Measurements from ENCODE around the gene PLCD3. TPM values are rescaled to one million over a fixed set of nuclear protein-coding genes. Genes with fewer than 3 reads are reported as not detected.
A peak's percentile ranks its signal among the peaks of the same experiment; 100 is the strongest.

Gene PLCD3
- total and polyA plus RNA-seq, 9 of the 15 experiments (the other 6 are each of a cell fraction or from before 2014, with no cell fraction given), result 0.20 to 22.6 (median 7.5) TPM

DNA sequence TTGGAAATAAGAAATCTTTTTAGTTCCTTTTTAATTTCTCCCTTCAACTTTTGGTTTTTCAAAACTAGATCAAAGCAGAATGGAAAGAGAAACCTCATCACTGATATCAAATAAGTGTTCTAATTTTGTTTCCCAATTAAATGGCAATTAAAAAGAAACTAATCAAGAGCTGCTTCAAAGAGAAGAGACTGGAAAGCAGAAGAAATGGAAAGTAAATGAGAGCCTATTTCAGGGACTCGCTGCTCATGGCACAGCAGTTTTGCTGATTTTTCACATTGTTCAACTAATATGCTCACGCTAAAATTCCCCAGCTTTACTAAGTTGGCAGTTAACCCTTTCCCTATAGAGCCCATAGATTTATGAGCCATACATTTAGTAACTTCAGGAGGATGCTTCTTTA is 64.7 kb downstream of the PLCD3 start:
- H4K20me1 ChIP-seq (replicated peaks; ENCODE audit: control insufficient read depth, insufficient read depth, low read length), result no peaks in the 10 kb centered on the region
- peaks cover 92% of the 10 kb centered on the region for H3K79me2 ChIP-seq (ENCODE audit: control insufficient read depth, insufficient read depth, low read length)
- H3K27ac ChIP-seq (ENCODE audit: extremely low read depth, low read depth, low read length), result no peak overlapping the region
- no peaks in the 10 kb centered on the region for H3K9me3 ChIP-seq (replicated peaks; ENCODE audit: control insufficient read depth, insufficient read depth, low read depth, low read length)
- peaks cover 78% of the 10 kb centered on the region for H3K36me3 ChIP-seq (ENCODE audit: control insufficient read depth, insufficient read depth, low read length)
- H3K4me3 ChIP-seq, result no peak overlapping the region
- no peak for FAIRE-seq
- DNase-seq (ENCODE audit: extremely low read depth in 1 of 4, low spot score in 3 of 4), result no peak
- no peak overlapping the region for H3K4me2 ChIP-seq (ENCODE audit: insufficient read depth, low read length)
- no peak for ATAC-seq
- no peak overlapping the region for H2AFZ ChIP-seq (ENCODE audit: low read depth, low read length)
- H3K9me1 ChIP-seq (ENCODE audit: control insufficient read depth, insufficient read depth, low read length), result no peaks in the 10 kb centered on the region
- ChIA-PET POLR2A (interaction anchor here (0.6 to 1.6 kb wide), 4 partner anchors 10 to 287 kb away, joined by 3 read pairs; no protein-coding TSS in a partner anchor), CTCF (ENCODE audit: low intra/inter-chr PET ratio) (no interaction called here)
- BruUV-seq (replicated peaks), result TSS peak; percentile 6
- no peak overlapping the region for H3K9ac ChIP-seq (ENCODE audit: insufficient read depth in 1 of 2, low read depth in 2 of 2, low read length in 2 of 2)
- H3K4me1 ChIP-seq (replicated peaks in 1 of 2; ENCODE audit: control insufficient read depth in 2 of 2, insufficient read depth in 2 of 2, low read length in 2 of 2), result peaks cover 7% of the 10 kb centered on the region in 2 experiments; a peak in 4 of 5 replicates
- H3K27me3 ChIP-seq (ENCODE audit: control insufficient read depth in 2 of 2, insufficient read depth in 2 of 2, low read length in 2 of 2), result no peaks in the 10 kb centered on the region
- 95% methylated on average over 2 of the region's 2 CpGs for WGBS (ENCODE audit: insufficient coverage, low coverage, missing lambda C conversion rate)
- TF ChIP-seq SRF (CRISPR knock-in tag; IDR thresholded peaks at IDR 0.05) (no peak), ZNF282 (CRISPR knock-in tag; IDR thresholded peaks at IDR 0.05) (no peak), PHF8 (IDR thresholded peaks at IDR 0.05; ENCODE audit: borderline replicate concordance, low read length) (no peak), ZNF445 (CRISPR knock-in tag; IDR thresholded peaks at IDR 0.05; ENCODE audit: low read depth) (no peak), NCOA1 (IDR thresholded peaks at IDR 0.05; ENCODE audit: low read depth) (no peak), ZNF408 (CRISPR knock-in tag; IDR thresholded peaks at IDR 0.05; ENCODE audit: low read depth) (no peak), GTF2A2 (tag; IDR thresholded peaks at IDR 0.05) (no peak), SRSF7 (optimal IDR thresholded peaks at IDR 0.05; ENCODE audit: low read depth, low read length) (no peak), ETS1 (conservative IDR thresholded peaks at IDR 0.05; ENCODE audit: control insufficient read depth, low read depth, low read length) (no peak), KAT2B (IDR thresholded peaks at IDR 0.05; ENCODE audit: low read depth, low read length) (no peak), MCM5 (IDR thresholded peaks at IDR 0.05; ENCODE audit: low read depth) (no peak), ZBTB7A (IDR thresholded peaks at IDR 0.05; ENCODE audit: borderline replicate concordance, control insufficient read depth, low read depth, low read length) (no peak), POLR2B (IDR thresholded peaks at IDR 0.05; ENCODE audit: low read depth, partially characterized antibody) (no peak), FOXA1 (IDR thresholded peaks at IDR 0.05; ENCODE audit: borderline replicate concordance) (no peak), NKRF (IDR thresholded peaks at IDR 0.05; ENCODE audit: borderline replicate concordance) (no peak), BDP1 (IDR thresholded peaks at IDR 0.05; ENCODE audit: insufficient read depth, insufficient read length) (no peak)
- TF ChIP-seq, protein P1, sequence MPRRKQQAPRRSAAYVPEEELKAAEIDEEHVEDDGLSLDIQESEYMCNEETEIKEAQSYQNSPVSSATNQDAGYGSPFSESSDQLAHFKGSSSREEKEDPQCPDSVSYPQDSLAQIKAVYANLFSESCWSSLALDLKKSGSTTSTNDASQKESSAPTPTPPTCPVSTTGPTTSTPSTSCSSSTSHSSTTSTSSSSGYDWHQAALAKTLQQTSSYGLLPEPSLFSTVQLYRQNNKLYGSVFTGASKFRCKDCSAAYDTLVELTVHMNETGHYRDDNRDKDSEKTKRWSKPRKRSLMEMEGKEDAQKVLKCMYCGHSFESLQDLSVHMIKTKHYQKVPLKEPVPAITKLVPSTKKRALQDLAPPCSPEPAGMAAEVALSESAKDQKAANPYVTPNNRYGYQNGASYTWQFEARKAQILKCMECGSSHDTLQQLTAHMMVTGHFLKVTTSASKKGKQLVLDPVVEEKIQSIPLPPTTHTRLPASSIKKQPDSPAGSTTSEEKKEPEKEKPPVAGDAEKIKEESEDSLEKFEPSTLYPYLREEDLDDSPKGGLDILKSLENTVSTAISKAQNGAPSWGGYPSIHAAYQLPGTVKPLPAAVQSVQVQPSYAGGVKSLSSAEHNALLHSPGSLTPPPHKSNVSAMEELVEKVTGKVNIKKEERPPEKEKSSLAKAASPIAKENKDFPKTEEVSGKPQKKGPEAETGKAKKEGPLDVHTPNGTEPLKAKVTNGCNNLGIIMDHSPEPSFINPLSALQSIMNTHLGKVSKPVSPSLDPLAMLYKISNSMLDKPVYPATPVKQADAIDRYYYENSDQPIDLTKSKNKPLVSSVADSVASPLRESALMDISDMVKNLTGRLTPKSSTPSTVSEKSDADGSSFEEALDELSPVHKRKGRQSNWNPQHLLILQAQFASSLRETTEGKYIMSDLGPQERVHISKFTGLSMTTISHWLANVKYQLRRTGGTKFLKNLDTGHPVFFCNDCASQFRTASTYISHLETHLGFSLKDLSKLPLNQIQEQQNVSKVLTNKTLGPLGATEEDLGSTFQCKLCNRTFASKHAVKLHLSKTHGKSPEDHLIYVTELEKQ (CRISPR knock-in tag; IDR thresholded peaks at IDR 0.05), result no peak
- in situ Hi-C loops (cut with MboI), result no loop called here
- intact Hi-C loops (cut with micrococcal nuclease), result no loop called here

Data from K562 (cell line).